Epidermal melanocyte (primary cell): ENCODE results near the gene TPTE2.
"Not testable (repeated sequence)": the region's sequence is repeated elsewhere in the genome, so short reads cannot be mapped to it uniquely, and the experiment has no call there.

Experiments
- DNase-seq: peaks from one replicate; pipeline ENCODE4 v3.0.0; 2011; ENCODE audit warnings: low spot score; ENCODE audit not compliant: insufficient read length

The TPTE2 gene

GRCh38 chr13:19561127-19561582, at the start of gene TPTE2:
TPTE2 (minus strand) TSS chr13:19561532; CDS start chr13:19503234, 58,298 bp downstream.
- DNase-seq, result not testable (repeated sequence)

DNA sequence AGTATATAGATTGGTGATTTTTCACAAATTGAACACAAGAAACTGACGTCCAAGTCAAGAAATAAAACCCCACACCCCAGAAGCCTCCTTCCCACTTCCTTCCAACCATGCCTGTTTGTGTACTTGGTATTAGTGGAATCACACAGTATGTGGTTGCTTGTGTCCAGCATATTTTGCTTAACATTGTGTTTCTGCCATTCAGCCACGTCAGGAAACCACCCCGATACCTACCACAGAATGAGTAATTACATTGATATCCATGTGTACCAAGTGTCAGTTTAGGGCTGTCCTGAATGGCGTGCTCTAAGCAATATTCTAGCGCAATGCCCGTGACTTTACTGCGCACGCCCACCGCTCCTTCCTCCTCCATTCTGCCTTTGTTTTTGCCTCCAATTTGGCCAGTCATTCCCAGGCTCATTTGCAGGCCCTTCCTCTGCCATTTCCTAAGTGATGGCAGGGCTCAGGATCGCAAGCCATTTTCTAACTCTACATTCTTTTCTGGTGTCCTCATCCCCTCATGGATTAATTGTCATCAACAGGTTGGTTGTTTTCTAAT, 46.3 kb upstream of the TPTE2 start:
- no peak for DNase-seq

DNA sequence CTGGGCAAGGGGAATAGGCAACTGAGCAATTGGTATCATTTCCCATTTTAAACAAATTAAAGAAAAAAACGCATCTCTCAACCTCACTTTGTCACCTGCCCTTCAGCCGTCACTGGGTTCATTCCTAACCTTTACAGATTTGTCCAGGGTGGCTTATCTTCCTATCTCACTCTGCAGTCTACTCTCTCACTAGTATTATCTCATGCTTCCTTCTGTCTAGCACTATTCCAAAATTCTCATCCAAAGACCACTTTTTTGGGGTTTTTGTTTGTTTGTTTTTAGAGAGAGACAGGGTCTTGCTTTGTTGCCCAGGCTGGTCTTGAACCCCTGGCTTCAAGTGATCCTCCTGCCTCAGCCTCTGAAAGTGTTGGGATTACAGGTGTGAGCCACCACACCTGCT, 45.4 kb upstream of the TPTE2 start:
- no peak for DNase-seq

DNA sequence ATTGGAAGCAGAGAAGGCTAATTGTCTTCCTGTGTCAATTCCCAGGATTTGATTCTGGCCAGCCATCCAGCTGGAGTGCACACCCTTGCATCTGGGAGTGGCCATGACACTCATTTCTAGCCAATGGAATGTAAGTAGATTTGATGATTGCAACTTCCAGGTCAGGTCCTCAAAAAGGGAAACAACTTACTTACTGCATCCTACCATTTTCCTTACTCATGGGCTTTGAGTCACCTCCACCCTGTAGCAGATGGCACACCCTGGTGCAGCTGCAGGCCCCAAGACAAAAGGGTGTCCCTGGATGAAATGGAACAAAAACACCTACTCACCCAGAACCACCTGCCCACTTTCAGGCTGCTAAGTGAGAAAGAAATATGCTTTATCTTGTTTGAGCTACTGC, 44.8 kb upstream of the TPTE2 start:
- DNase-seq, result no peak

GRCh38 chr13:19605161-19605955, 44.0 kb upstream of the TPTE2 start:
- DNase-seq, result no peak

DNA sequence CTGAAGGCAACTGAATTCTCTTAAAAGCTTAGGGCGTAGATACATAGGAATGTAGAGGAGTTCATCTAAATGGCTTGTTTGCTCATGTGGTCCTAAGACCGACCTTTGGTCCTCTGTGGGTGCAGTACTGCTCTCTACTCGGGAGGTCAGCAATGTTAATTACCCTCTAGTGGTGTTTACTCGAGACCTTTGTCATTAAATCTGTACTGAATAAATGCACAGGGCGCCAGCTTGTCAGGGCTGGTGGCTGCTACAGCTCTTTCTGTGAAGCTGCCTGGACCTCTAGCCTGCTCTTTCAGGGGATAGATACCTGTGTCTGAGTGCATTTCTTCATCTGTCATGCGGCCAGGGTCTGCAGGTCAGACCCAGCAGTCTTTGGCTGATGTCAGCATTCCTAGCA, 43.0 kb upstream of the TPTE2 start:
- no peak for DNase-seq

- peak; percentile 38 for DNase-seq
Measured at GRCh38 chr13:19601749-19602725, 40.7 kb upstream of the TPTE2 start.

GRCh38 chr13:19597523-19597922, 36.2 kb upstream of the TPTE2 start:
- DNase-seq, result no peak

- no peak for DNase-seq
Measured at GRCh38 chr13:19596960-19597361, 35.6 kb upstream of the TPTE2 start.

- DNase-seq, result no peak
Measured at GRCh38 chr13:19596086-19596485, 34.8 kb upstream of the TPTE2 start.

DNA sequence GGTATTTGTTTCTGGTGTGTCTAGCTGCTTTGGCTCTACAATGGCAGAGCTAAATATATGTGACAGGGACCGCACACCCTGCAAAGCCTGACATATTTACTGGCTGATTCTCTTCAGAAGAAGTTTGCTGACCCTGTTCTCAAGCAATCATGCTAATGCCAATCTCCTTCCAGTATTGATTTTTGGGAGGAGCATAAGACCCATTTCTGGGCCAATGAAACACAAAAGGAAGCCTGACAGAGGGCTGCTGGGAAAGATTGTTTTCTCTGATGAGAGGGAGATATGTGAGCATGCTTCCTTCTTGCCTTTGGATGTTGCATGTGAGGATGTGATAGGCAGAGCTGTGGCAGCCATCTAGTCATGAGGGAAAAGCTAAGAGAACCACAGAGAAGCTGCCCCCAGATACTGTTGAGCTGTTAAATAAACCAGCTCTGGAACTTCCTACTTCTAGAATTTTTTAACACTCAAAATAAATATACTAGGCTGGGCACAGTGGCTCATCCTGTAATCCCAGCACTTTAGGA, 31.4 kb upstream of the TPTE2 start:
- DNase-seq, result no peak

GRCh38 chr13:19591864-19592263, 30.5 kb upstream of the TPTE2 start:
- DNase-seq, result no peak

- no peak for DNase-seq
Measured at GRCh38 chr13:19590423-19590822, 29.1 kb upstream of the TPTE2 start.

GRCh38 chr13:19589312-19589711, 28.0 kb upstream of the TPTE2 start:
- DNase-seq, result no peak

GRCh38 chr13:19587635-19588300, 26.4 kb upstream of the TPTE2 start:
- DNase-seq, result no peak

DNA sequence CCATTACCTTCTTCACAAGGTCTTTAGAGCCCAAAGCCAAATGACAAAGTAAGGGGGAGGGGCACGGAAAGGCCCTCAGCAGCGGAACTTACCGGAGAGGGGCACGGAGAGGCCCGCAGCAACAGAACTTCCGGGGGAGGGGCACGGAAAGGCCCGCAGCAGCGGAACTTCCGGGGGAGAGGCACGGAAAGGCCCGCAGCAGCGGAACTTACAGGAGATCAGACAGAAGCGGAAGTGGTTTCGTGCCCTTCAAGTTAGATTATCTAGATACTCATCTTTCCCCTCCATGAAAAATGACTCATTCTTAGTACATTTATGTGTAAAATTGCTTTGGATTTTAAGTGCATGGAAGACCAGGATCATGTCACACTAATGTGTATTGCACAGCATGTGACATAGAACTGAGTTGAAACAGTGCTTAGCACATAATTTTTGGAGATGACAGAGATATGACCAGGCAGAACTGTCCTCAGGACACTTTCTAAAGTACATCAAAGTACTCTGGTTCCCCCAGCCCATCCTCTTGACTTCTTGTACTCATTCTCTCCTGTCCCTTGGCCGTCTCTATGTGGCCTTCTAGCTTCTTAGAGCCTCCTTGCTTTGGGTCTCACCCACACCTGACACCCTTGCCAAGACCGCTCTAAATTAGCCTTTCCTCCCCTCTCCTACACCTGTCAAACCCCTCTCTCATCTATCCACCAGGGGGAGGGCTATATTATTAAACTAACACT, 25.7 kb upstream of the TPTE2 start:
- DNase-seq, result no peak

DNA sequence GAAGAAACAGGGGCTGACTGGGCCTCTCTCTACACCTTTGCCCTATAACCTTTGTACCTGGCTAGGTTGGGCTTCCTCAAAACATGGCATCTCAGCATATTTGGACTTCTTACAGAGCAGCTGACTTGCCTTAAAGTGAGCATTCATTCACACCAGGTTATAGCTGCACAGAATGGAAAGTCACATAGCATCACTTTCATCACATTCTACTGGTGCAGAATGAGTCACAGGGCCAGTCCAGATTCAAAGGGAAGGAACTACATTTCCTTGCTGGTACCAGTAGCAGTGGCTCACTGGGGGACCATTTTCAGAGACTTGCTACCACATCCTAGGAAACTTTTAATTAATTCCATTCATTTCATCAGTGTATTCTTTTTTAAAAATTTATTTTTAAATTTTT, 20.3 kb upstream of the TPTE2 start:
- no peak for DNase-seq

DNA sequence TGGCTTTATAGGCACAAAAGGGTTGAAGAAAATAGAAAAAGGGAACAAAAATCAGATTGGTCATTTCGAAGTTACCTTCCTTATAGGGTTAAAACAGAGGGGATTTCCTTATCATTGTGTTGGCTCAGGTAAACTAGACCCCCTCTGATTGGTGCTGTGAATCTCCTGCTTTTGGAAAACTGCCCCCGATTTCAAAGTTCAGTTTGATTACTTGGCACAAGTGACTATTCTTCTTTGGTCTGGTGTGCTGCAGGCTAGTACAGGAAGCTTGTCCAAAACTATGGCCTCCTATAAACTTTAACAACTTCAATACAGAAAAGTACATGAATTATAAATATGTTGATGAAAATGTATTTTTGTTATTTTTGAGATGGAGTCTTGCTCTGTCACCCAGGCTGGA, 13.9 kb upstream of the TPTE2 start:
- DNase-seq, result no peak

- no peak for DNase-seq
Measured at GRCh38 chr13:19573120-19573716, 11.9 kb upstream of the TPTE2 start.

- no peak for DNase-seq
Measured at GRCh38 chr13:19572280-19572679, 10.9 kb upstream of the TPTE2 start.
